HEK293 (cell line): ENCODE results near the gene PDHA2.

Experiments used
- CTCF ChIA-PET: fragments of 350-600 bp; formaldehyde crosslinking; extraction: SDS; loops from one replicate; lab custom pipeline; 2021; ENCODE audit warnings: antibody characterized with exemption; lab: Yijun Ruan, JAX
- POLR2A ChIA-PET: fragments of 300-600 bp; formaldehyde crosslinking; extraction: SDS; loops from one replicate; lab custom pipeline; 2020; ENCODE audit warnings: antibody characterized with exemption, inconsistent platforms; lab: Yijun Ruan, JAX
- H3K27ac ChIP-seq: fragments of 200-500 bp; sonication (Bioruptor generic); 2 replicates; pipeline ENCODE4 v1.5.1; 2014; ENCODE audit warnings: low read depth, low read length, control low read depth, inconsistent platforms; ENCODE audit errors: extremely low read depth
- H3K36me3 ChIP-seq, 2 experiments: fragments of 200-500 bp in 1 of 2; sonication (Bioruptor generic) in 1 of 2; 1 replicate in 1 of 2; 2 replicates in 1 of 2; pipeline ENCODE4 v1.5.1; 2014 to 2017; ENCODE audit warnings: inconsistent platforms in 2 of 2, low read length in 2 of 2; ENCODE audit not compliant: control insufficient read depth in 2 of 2, insufficient read depth in 1 of 2
- H3K4me1 ChIP-seq: fragments of 200-500 bp; sonication (Bioruptor generic); 2 replicates; pipeline ENCODE4 v1.5.1; 2014; ENCODE audit warnings: mild to moderate bottlenecking, low read length, inconsistent platforms; ENCODE audit not compliant: control insufficient read depth, insufficient read depth
- H3K4me3 ChIP-seq: 2 replicates; pipeline ENCODE4 v1.5.1; 2011; ENCODE audit warnings: low read depth, mild to moderate bottlenecking, control low read depth, low read length, moderate library complexity
- H3K9me3 ChIP-seq: fragments of 200-500 bp; sonication (Bioruptor generic); 2 replicates; pipeline ENCODE4 v1.5.1; 2014; ENCODE audit warnings: low read depth, low read length, inconsistent platforms; ENCODE audit not compliant: control insufficient read depth, insufficient read depth
- GFI1B ChIP-seq: fragments of 450-650 bp; formaldehyde crosslinking; IDR thresholded peaks from 2 replicates; pipeline ENCODE4 v1.5.1; 2016; ENCODE audit warnings: missing biosample characterization, missing genetic modification characterization
- GLIS1 ChIP-seq: fragments of 450-650 bp; formaldehyde crosslinking; IDR thresholded peaks from 2 replicates; pipeline ENCODE4 v1.5.1; 2016; ENCODE audit warnings: missing biosample characterization, missing genetic modification characterization
- GLIS2 ChIP-seq: fragments of 450-650 bp; formaldehyde crosslinking; IDR thresholded peaks from 2 replicates; pipeline ENCODE4 v1.5.1; 2016; ENCODE audit warnings: missing biosample characterization, missing genetic modification characterization
- KLF17 ChIP-seq: fragments of 450-650 bp; formaldehyde crosslinking; IDR thresholded peaks from 2 replicates; pipeline ENCODE4 v1.5.1; 2016; ENCODE audit warnings: missing biosample characterization, missing genetic modification characterization
- PRDM1 ChIP-seq: fragments of 450-650 bp; formaldehyde crosslinking; IDR thresholded peaks from 2 replicates; pipeline ENCODE4; 2016; ENCODE audit warnings: missing biosample characterization, missing genetic modification characterization
- REST ChIP-seq: fragments of 450-650 bp; formaldehyde crosslinking; IDR thresholded peaks from 2 replicates; pipeline ENCODE4 v1.5.1; 2016; ENCODE audit warnings: missing biosample characterization, missing genetic modification characterization
- SCRT2 ChIP-seq: fragments of 450-650 bp; formaldehyde crosslinking; IDR thresholded peaks from 2 replicates; pipeline ENCODE4 v1.5.1; 2016; ENCODE audit warnings: missing biosample characterization, missing genetic modification characterization
- SP2 ChIP-seq: fragments of 450-650 bp; formaldehyde crosslinking; IDR thresholded peaks from 2 replicates; pipeline ENCODE4 v1.5.1; 2016; ENCODE audit warnings: missing biosample characterization, missing genetic modification characterization
- ZBTB11 ChIP-seq: fragments of 450-650 bp; formaldehyde crosslinking; conservative IDR thresholded peaks from 2 replicates; pipeline ENCODE4 v1.5.1; 2016; ENCODE audit warnings: low read depth, missing biosample characterization, missing genetic modification characterization
- ZBTB17 ChIP-seq: fragments of 450-650 bp; formaldehyde crosslinking; IDR thresholded peaks from 2 replicates; pipeline ENCODE4 v1.5.1; 2016; ENCODE audit warnings: missing biosample characterization, missing genetic modification characterization
- ZFHX2 ChIP-seq: fragments of 450-650 bp; formaldehyde crosslinking; conservative IDR thresholded peaks from 2 replicates; pipeline ENCODE4 v1.5.1; 2016; ENCODE audit warnings: missing biosample characterization, missing genetic modification characterization
- ZNF155 ChIP-seq: fragments of 450-650 bp; formaldehyde crosslinking; IDR thresholded peaks from 2 replicates; pipeline ENCODE4 v1.5.1; 2016; ENCODE audit warnings: missing biosample characterization, missing genetic modification characterization
- ZNF174 ChIP-seq: fragments of 450-650 bp; formaldehyde crosslinking; IDR thresholded peaks from 2 replicates; pipeline ENCODE4 v1.5.0; 2017; ENCODE audit warnings: missing biosample characterization, mild to moderate bottlenecking, missing genetic modification characterization
- ZNF23 ChIP-seq: fragments of 450-650 bp; formaldehyde crosslinking; IDR thresholded peaks from 2 replicates; pipeline ENCODE4 v1.5.1; 2016; ENCODE audit warnings: missing biosample characterization, missing genetic modification characterization, borderline replicate concordance
- ZNF239 ChIP-seq: fragments of 450-650 bp; formaldehyde crosslinking; IDR thresholded peaks from 2 replicates; pipeline ENCODE4 v1.5.1; 2016; ENCODE audit warnings: missing biosample characterization, missing genetic modification characterization
- ZNF404 ChIP-seq: fragments of 450-650 bp; formaldehyde crosslinking; IDR thresholded peaks from 2 replicates; pipeline ENCODE4 v1.5.1; 2017; ENCODE audit warnings: missing biosample characterization, missing genetic modification characterization
- ZNF48 ChIP-seq: fragments of 450-650 bp; formaldehyde crosslinking; IDR thresholded peaks from 2 replicates; pipeline ENCODE4 v1.5.1; 2016; ENCODE audit warnings: missing biosample characterization, missing genetic modification characterization
- ZNF488 ChIP-seq: fragments of 450-650 bp; formaldehyde crosslinking; IDR thresholded peaks from 2 replicates; pipeline ENCODE4 v1.5.1; 2016; ENCODE audit warnings: missing biosample characterization, missing genetic modification characterization
- ZNF623 ChIP-seq: fragments of 450-650 bp; formaldehyde crosslinking; IDR thresholded peaks from 2 replicates; pipeline ENCODE4 v1.5.1; 2016; ENCODE audit warnings: missing biosample characterization, missing genetic modification characterization
- ZNF626 ChIP-seq: fragments of 450-650 bp; sonication (Bioruptor Pico); formaldehyde crosslinking; IDR thresholded peaks from 2 replicates; pipeline ENCODE4 v1.5.1; 2018; ENCODE audit warnings: missing biosample characterization, missing genetic modification characterization, inconsistent platforms
- ZNF76 ChIP-seq: fragments of 450-650 bp; formaldehyde crosslinking; IDR thresholded peaks from 2 replicates; pipeline ENCODE4; 2016; ENCODE audit warnings: low read depth, missing biosample characterization, missing genetic modification characterization, borderline replicate concordance
- ZSCAN16 ChIP-seq: fragments of 450-650 bp; formaldehyde crosslinking; IDR thresholded peaks from 2 replicates; pipeline ENCODE4 v1.5.1; 2016; ENCODE audit warnings: missing biosample characterization, missing genetic modification characterization
- ZSCAN23 ChIP-seq: fragments of 450-650 bp; formaldehyde crosslinking; IDR thresholded peaks from 2 replicates; pipeline ENCODE4 v1.5.1; 2016; ENCODE audit warnings: missing biosample characterization, missing genetic modification characterization

Gene PDHA2

GRCh38 chr4:95877636-95878035 is 37.7 kb downstream of the PDHA2 start (continued):
- TF ChIP-seq ZBTB11 (tag by site-specific recombination) (no peak), GLIS2 (tag by site-specific recombination) (no peak), GLIS1 (no peak), ZNF174 (tag by site-specific recombination) (no peak)

- no peaks in the 10 kb centered on the region for H3K36me3 ChIP-seq
- TF ChIP-seq SCRT2 (tag by site-specific recombination), result no peak
- no peak for TF ChIP-seq ZNF76 (tag by site-specific recombination)
- TF ChIP-seq ZBTB17 (tag by site-specific recombination), result no peak
- no peak for TF ChIP-seq ZSCAN16
- TF ChIP-seq ZNF48 (tag by site-specific recombination), result no peak
- no peak for TF ChIP-seq ZNF626 (tag by site-specific recombination)
- no peak for TF ChIP-seq GFI1B (tag by site-specific recombination)
- TF ChIP-seq PRDM1 (tag by site-specific recombination), result no peak
- TF ChIP-seq KLF17 (tag by site-specific recombination), result no peak
- TF ChIP-seq ZNF404 (tag by site-specific recombination), result no peak
- TF ChIP-seq ZFHX2, result no peak
- TF ChIP-seq ZNF488, result no peak
- ChIA-PET POLR2A (no interaction called here), CTCF (no interaction called here)
- no peak overlapping the region for H3K27ac ChIP-seq
- no peaks in the 10 kb centered on the region for H3K9me3 ChIP-seq
- H3K4me1 ChIP-seq, result no peaks in the 10 kb centered on the region
- H3K4me3 ChIP-seq, result no peak overlapping the region
These were observed 47.7 kb downstream of the PDHA2 start for GRCh38 chr4:95887551-95887950.

GRCh38 chr4:95889662-95890061 is 49.8 kb downstream of the PDHA2 start:
- CTCF ChIA-PET, result interaction anchor here (0.6 to 0.7 kb wide), 2 partner anchors 9 to 255 kb away, joined by 3 read pairs; no protein-coding TSS in a partner anchor
- no peak for TF ChIP-seq ZNF623 (tag by site-specific recombination)
- no peak for TF ChIP-seq ZNF239 (tag by site-specific recombination)
- TF ChIP-seq REST (tag by site-specific recombination), result peak; percentile 88
- TF ChIP-seq ZNF23 (tag by site-specific recombination), result no peak
- TF ChIP-seq ZNF155 (tag by site-specific recombination), result no peak
- TF ChIP-seq ZSCAN23 (tag by site-specific recombination), result no peak
- no peak for TF ChIP-seq SP2 (tag by site-specific recombination)
- POLR2A ChIA-PET, result no interaction called here
- Histone ChIP-seq H3K4me3 (no peak overlapping the region), H3K27ac (no peak overlapping the region), H3K36me3 (no peaks in the 10 kb centered on the region), H3K9me3 (no peaks in the 10 kb centered on the region), H3K4me1 (no peaks in the 10 kb centered on the region)
